GM18519 (cell line): ENCODE measurements around the gene MAP7D1.
"Not testable (repeated sequence)": the region's sequence is repeated elsewhere in the genome, so short reads cannot be mapped to it uniquely, and the experiment has no call there.

Experiments used
- ATAC-seq: cut with Tn5 transposase; IDR thresholded peaks from one replicate; pipeline ENCODE4 v1.9.1; 2021; ENCODE audit warnings: mild to moderate bottlenecking, moderate library complexity; ENCODE audit not compliant: unreplicated experiment, low FRiP score

The MAP7D1 gene

GRCh38 chr1:36150296-36151133 is 5.4 kb upstream of the MAP7D1 start:
- no peak for ATAC-seq

GRCh38 chr1:36151134-36151844 is 4.7 kb upstream of the MAP7D1 start:
- ATAC-seq, result no peak

DNA sequence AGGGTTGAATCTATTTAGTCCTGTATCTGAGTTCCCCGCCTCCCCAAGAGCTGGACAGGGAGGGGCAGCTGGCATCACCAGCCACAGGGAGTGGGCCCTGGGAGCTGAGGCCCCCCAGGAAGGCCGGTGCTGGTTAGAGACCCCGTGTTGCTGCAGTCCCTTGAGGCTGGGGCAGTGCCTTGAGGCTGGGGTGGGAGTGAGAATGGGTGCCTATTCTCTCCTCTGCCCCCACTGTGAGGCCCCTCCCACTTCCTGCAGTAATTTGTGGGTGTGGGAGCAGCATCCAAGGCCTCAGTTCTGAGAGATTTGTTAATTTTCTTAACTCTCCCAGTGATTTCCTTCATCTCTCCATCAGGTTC is 4.1 kb upstream of the MAP7D1 start:
- ATAC-seq, result no peak

GRCh38 chr1:36153476-36153875 is 2.5 kb upstream of the MAP7D1 start:
- no peak for ATAC-seq

DNA sequence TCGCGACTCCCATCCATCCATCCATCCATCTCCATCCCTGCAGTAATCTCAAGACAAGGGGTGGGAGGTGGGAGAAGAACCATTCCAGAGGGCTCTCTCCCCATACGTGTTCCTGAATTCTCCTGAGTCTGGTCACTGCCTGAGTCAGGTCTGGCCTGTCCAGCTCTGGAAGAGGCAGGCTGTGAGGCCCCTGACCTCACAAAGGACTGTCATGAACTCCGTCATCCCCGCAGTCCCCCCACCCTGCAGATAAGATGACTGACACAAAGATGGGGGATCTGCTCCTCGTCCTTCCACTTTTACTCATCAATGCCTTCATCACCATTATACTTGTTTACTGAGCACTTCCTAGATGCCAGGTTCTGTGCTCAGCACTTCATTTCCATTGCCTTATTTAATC is 1.6 kb upstream of the MAP7D1 start:
- no peak for ATAC-seq

DNA sequence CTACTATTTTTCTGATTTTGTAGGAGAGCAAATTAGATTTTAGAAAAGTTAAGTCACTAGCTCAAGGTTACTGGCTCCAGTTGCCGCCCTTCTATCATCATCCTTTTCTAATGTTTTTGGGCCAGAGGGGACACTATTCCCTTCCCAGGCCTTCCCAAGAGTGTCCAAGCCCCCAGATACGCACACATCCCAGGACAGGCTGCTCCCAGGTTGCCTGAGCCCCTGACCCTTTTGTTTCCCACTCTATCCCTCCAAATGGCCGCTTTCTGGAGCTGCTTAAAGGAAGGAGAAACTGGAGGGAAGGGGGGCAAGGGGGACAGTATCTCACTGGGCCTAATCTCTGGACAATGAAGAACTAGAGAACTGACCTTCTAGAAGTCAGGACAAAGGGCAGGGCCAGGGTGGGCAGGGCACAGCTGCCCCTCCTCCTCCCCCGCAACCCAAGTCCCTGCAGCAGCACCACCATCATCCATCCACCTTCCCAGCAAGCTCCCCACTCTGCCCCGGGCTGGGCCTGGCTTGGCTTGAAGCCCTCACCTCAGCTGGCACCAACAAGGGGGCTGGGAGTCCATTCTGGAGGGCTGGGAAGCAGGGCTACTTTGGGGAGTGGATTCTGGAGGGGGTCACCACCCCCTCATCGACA is 1.1 kb upstream of the MAP7D1 start:
- ATAC-seq, result no peak

- no peak for ATAC-seq
Measured at GRCh38 chr1:36156329-36157114, 562 bp downstream of the MAP7D1 start.

- ATAC-seq, result no peak
Measured at GRCh38 chr1:36157115-36157903, 1.3 kb downstream of the MAP7D1 start.

- no peak for ATAC-seq
Measured at GRCh38 chr1:36157973-36158826, 2.2 kb downstream of the MAP7D1 start.

DNA sequence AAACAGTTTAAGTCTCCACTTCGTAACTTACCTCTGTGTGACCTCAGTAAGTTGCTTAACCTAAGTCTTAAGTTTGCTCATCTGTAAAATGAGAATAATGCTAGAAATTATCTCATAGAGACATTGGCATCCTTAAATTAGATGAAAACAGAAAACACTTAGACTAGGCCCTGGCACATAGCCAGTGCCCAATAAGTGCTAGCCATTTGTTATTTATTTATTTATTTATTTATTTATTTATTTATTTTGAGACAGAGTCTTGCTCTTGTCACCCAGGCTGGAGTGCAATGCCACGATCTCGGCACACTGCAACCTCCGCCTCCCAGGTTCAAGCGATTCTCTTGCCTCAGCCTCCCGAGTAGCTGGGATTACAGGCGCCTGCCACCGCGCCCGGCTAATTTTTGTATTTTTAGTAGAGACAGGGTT is 2.9 kb downstream of the MAP7D1 start:
- not testable (repeated sequence) for ATAC-seq

DNA sequence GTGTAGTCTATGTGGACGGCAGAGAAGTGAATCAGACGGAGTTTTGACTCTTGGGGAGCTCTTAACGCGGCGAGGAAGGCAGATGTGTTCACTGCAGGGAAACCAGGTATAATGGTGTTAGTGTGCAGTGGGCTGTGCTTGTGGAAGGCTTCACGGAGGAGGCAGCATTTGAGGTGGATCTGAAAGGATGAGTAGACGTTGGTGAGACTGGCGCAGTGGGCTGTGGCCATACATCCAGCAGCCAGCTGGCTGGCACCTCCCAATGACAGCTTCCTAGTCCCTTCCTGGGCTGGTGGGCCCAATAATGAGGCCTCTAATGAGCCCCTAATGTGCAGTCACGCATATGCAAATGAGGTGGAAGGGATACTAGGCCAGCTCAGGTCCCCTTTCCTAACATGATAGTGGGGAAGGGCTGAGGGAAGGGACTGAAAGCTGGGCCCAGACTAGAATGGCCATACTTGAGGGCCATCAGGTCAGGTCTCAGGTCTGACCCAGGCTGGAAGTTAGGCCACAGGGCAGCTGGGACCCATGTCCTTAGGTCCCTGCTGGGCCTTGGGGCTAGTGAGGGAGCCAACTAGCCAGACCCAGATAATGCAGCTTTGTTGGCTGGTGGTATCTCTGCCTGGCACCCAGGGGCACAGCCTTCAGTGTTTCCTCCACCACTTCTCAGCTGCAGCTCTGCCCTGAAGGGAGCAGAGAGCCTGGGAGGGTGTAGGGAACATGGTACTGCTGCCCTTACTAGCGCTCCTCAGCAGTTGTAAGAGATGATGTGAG is 3.8 kb downstream of the MAP7D1 start:
- no peak for ATAC-seq

DNA sequence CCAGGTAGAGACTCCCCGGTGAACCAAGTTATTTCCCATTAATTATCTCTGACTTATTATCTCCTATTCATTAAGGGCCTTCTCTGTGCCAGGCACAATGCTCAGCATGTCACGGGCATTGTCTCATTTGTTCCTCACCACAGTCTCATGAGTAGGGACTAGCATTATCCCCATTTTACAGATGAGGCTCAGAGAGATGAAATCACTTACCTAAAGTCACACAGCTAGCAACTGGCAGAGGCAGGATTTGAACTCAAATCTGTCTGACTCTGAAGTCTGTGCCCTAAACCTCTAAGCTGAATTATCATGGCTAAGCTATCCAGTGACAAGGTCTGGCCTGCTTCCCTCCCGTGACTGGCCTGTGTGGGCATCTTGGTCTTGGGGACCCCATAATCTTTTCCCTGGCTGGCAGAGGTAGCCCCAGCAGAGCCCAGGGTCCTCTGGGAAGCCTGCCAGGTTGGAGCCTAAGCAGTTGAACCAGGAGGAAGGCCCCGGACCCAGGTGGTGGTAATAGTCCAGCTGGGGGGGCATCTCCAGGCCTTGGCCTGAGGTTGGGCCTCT is 4.5 kb downstream of the MAP7D1 start:
- no peak for ATAC-seq

DNA sequence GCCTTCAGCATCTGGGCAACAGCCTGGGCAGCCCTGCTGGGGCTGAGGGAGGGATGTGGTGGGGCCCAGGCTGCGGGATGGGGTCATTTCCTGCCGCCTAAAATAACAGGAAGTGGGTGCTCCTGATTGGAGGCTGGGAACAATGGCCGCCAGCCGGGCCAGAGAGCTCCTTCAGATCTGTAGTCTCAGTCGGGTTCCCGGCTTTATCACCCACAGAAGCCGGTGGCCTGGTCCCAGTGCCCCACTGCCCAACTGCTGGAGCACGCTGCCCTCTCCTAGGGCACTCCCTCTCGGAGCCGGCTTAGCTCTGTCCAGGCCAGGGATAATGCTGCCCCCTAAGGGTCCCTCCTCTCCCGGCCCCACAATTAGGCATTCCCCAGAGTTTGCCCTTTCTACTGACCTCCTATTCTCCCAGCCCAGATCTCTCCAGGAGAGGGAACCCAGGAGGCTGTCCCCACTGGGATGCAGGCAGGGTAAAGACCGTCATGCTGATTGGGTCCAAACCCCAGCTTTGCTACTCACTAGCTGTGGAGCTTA is 5.1 kb downstream of the MAP7D1 start:
- ATAC-seq, result no peak

DNA sequence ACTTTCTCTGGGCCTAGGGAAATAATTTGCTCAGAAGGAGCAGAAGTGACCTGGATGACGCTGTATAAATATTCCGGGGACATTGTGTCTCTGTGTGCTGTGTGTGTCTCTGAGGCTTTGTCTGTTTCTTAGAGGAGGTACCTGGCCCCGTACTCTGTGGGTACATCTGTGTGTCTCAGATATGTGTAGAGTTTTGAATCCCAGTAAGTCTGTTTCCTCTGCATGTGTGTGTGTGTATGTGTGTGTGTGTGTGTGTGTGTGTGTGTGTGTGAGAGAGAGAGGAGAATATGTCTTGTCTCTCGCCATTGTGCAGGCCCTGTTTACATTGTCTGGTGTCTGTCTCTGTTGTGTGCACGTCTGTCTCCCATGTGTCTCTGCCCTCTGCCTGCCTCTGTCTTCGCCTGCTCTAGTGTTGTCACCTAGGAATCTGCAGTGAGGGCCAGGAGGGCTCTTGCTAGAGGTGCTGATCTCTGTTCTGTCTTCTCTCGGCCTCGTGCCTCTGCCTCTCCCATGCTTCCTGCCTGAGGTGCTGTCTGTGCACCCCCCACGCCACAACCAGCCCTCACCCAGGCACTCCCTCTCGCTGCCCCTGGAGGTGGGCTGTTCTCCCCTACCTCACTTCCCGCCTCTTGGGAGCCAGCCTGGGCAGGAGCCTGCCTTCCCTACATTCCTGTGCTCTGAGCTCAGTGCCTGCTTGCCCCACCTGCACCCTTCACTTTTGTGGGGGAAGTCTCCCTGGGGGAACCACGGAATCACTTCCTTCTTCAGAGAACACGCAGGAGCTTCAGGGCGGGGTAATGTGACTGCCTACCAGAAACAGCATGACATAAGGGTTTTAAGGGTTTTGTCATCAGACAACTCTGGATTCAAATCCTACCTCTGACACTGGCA is 5.9 kb downstream of the MAP7D1 start:
- no peak for ATAC-seq

- ATAC-seq, result no peak
Measured at GRCh38 chr1:36162680-36163239, 6.8 kb downstream of the MAP7D1 start.

DNA sequence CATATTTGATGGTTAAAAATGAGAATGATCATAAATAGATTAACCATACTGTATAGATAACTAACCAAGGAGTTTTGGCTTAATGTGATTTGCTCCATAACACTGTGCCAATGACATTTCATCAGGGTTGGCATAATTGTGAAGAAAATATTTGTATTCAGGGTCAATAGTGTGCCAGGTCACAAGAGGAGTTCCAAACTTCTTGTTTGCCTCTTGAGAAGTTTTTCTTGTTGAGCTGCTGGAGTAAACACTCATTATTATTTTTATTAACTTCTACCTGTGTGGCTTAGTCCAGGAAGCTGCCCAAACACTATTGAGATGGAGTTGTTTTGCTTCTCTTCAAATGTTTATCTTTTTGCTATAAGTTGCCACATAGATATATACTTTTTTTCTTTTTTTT is 7.5 kb downstream of the MAP7D1 start:
- no peak for ATAC-seq
